Measurements from ENCODE around the gene FAM107B. TPM values are rescaled to one million over a fixed set of nuclear protein-coding genes. Genes with fewer than 3 reads are reported as not detected.
A peak's percentile ranks its signal among the peaks of the same experiment; 100 is the strongest.

Gene FAM107B
- total RNA-seq, 1 donor from 2014 or later: 286 TPM

- intact Hi-C loops (cut with micrococcal nuclease): loop anchor here (1.0 to 5.0 kb wide), 6 partner anchors 8 to 964 kb away; partner anchors contain the start of gene RPP38
Observed at GRCh38 chr10:14751014-14751896, 23.4 kb downstream of the FAM107B start.

GRCh38 chr10:14749070-14749809, 25.5 kb downstream of the FAM107B start:
- peaks cover 90% of the 10 kb centered on the region for H3K4me1 Mint-ChIP-seq
- TF ChIP-seq CTCF (IDR thresholded peaks at IDR 0.05): no peak
- no peak for DNase-seq
- ChIA-PET CTCF (interaction anchor here (1.2 kb wide), 1 partner anchor 88 kb away, joined by 3 read pairs; the partner anchor contains the start of gene CDNF), POLR2A (interaction anchor here (0.5 to 1.6 kb wide), 14 partner anchors 8 to 184 kb away, joined by 3 to 10 read pairs (median 4); no protein-coding TSS in a partner anchor)
- intact Hi-C loops (cut with micrococcal nuclease): loop anchor here (1.0 kb wide), 1 partner anchor 67 kb away; no protein-coding TSS in a partner anchor
- ATAC-seq (ENCODE audit: low read depth): peak; percentile 56
- H3K27ac Mint-ChIP-seq: peak overlapping the region; percentile 79
- no peaks in the 10 kb centered on the region for H3K27me3 Mint-ChIP-seq
- H3K4me3 Mint-ChIP-seq: peak overlapping the region; percentile 53
- no peaks in the 10 kb centered on the region for H3K9me3 Mint-ChIP-seq
- no peaks in the 10 kb centered on the region for H3K36me3 Mint-ChIP-seq (ENCODE audit: low read depth)

More at GRCh38 chr10:14751014-14751896, 23.4 kb downstream of the FAM107B start:
- ChIA-PET CTCF (interaction anchor here (0.9 to 1.5 kb wide), 5 partner anchors 9 to 214 kb away, joined by 3 to 11 read pairs (median 4); no protein-coding TSS in a partner anchor), POLR2A (interaction anchor here (0.6 to 6.6 kb wide), 23 partner anchors 10 to 943 kb away, joined by 3 to 105 read pairs (median 5); partner anchors contain the start of genes CDNF, HSPA14, MEIG1 and MSANTD7)
- Mint-ChIP-seq H3K9me3 (no peaks in the 10 kb centered on the region), H3K4me1 (peaks cover 71% of the 10 kb centered on the region), H3K27me3 (no peaks in the 10 kb centered on the region), H3K36me3 (ENCODE audit: low read depth) (no peaks in the 10 kb centered on the region), H3K27ac (peak overlapping the region; percentile 97), H3K4me3 (peak overlapping the region; percentile 70)
- TF ChIP-seq CTCF (IDR thresholded peaks at IDR 0.05): no peak
- DNase-seq (peak; percentile 60), ATAC-seq (ENCODE audit: low read depth) (peak; percentile 78)

- Mint-ChIP-seq H3K27me3 (no peaks in the 10 kb centered on the region), H3K27ac (peak overlapping the region; percentile 79), H3K4me1 (peaks cover 96% of the 10 kb centered on the region), H3K36me3 (ENCODE audit: low read depth) (no peaks in the 10 kb centered on the region), H3K4me3 (no peak overlapping the region), H3K9me3 (no peaks in the 10 kb centered on the region)
- ChIA-PET CTCF (no interaction called here), POLR2A (interaction anchor here (1.0 to 1.6 kb wide), 8 partner anchors 8 to 184 kb away, joined by 3 to 10 read pairs (median 4); no protein-coding TSS in a partner anchor)
- intact Hi-C loops (cut with micrococcal nuclease): no loop called here
- ATAC-seq (ENCODE audit: low read depth): no peak
- no peak for DNase-seq
- TF ChIP-seq CTCF (IDR thresholded peaks at IDR 0.05): no peak
Observed at GRCh38 chr10:14748441-14748840, 26.3 kb downstream of the FAM107B start.

GRCh38 chr10:14742815-14743214, 31.9 kb downstream of the FAM107B start:
- Mint-ChIP-seq H3K27ac (peak overlapping the region; percentile 89), H3K36me3 (ENCODE audit: low read depth) (no peaks in the 10 kb centered on the region), H3K4me1 (peaks cover 96% of the 10 kb centered on the region), H3K9me3 (no peaks in the 10 kb centered on the region), H3K27me3 (no peaks in the 10 kb centered on the region), H3K4me3 (peak overlapping the region; percentile 64)
- DNase-seq (no peak), ATAC-seq (ENCODE audit: low read depth) (peak; percentile 83)
- intact Hi-C loops (cut with micrococcal nuclease): loop anchor here (1.0 to 5.0 kb wide), 6 partner anchors 8 to 398 kb away; partner anchors contain the start of gene DCLRE1C
- ChIA-PET POLR2A (interaction anchor here (0.9 to 7.0 kb wide), 11 partner anchors 10 to 160 kb away, joined by 3 to 105 read pairs (median 7); partner anchors contain the start of genes CDNF, HSPA14 and MSANTD7), CTCF (interaction anchor here (0.7 to 1.7 kb wide), 4 partner anchors 9 to 199 kb away, joined by 3 to 6 read pairs (median 3); no protein-coding TSS in a partner anchor)
- no peak for TF ChIP-seq CTCF (IDR thresholded peaks at IDR 0.05)

Measured in activated B cell treated with CpG ODN at 0.5 μM for 24 hours (primary cell).